Activated CD8-positive, alpha-beta T cell treated with anti-CD3 and anti-CD28 coated beads for 36 hours (primary cell): ENCODE data around the gene EVI5L. TPM values are rescaled to one million over a fixed set of nuclear protein-coding genes. Genes with fewer than 3 reads are reported as not detected.
A peak's percentile ranks its signal among the peaks of the same experiment; 100 is the strongest.

Experiments
- ATAC-seq: fragments of 200-7000 bp; cut with Tn5 transposase; one replicate; pipeline ENCODE4 v1.10.0; 2021; ENCODE audit warnings: mild to moderate bottlenecking, moderate library complexity
- CTCF ChIA-PET: fragments of 350-600 bp; sonication (Branson Sonifier 250); formaldehyde crosslinking; loops from one replicate; lab custom pipeline; 2021; ENCODE audit warnings: antibody characterized with exemption; lab: Charles Lee
- POLR2A ChIA-PET: fragments of 350-600 bp; sonication (Branson Sonifier 250); formaldehyde crosslinking; loops from one replicate; lab custom pipeline; 2021; ENCODE audit warnings: antibody characterized with exemption; lab: Charles Lee
- DNase-seq: peaks from one replicate; pipeline ENCODE4 v3.0.0-alpha.2; 2020
- H3K27ac Mint-ChIP-seq: one replicate; pipeline ENCODE4 v1.8.0; 2021; ENCODE audit warnings: mild to moderate bottlenecking, mixed read lengths
- H3K27me3 Mint-ChIP-seq: one replicate; pipeline ENCODE4 v1.8.0; 2021; ENCODE audit warnings: mixed read lengths
- H3K36me3 Mint-ChIP-seq: one replicate; pipeline ENCODE4 v1.8.0; 2021; ENCODE audit warnings: low read depth, mixed read lengths
- H3K4me1 Mint-ChIP-seq: one replicate; pipeline ENCODE4 v1.8.0; 2021; ENCODE audit warnings: low read depth, mixed read lengths
- H3K4me3 Mint-ChIP-seq: one replicate; pipeline ENCODE4 v1.8.0; 2021; ENCODE audit warnings: mild to moderate bottlenecking, moderate library complexity, mixed read lengths
- H3K9me3 Mint-ChIP-seq: one replicate; pipeline ENCODE4 v1.8.0; 2021; ENCODE audit warnings: mixed read lengths
- intact Hi-C: fragments of 100-400 bp; cut with micrococcal nuclease; formaldehyde crosslinking; loops from one replicate; pipeline ENCODE4 v1.10.0; 2022
- total RNA-seq, 2 experiments: library from RNA; stranded (reverse); gene quantifications; one replicate each; pipeline ENCODE4 v1.2.3, GENCODE V29; 2021
- TF ChIP-seq, protein P1 (sequence below): fragments of 200-600 bp; IDR thresholded peaks from one replicate; pipeline ENCODE4 v1.8.0; 2022; ENCODE audit warnings: antibody characterized with exemption, mild to moderate bottlenecking

The EVI5L gene
- total RNA-seq, 2 experiments from 2014 or later: 3.4 to 3.9 TPM

GRCh38 chr19:7818806-7819205, 11.2 kb upstream of the EVI5L start:
- Mint-ChIP-seq H3K9me3 (peaks cover 16% of the 10 kb centered on the region), H3K4me1 (peaks cover 8% of the 10 kb centered on the region), H3K36me3 (peaks cover 1% of the 10 kb centered on the region), H3K27me3 (peaks cover 35% of the 10 kb centered on the region), H3K27ac (no peak overlapping the region), H3K4me3 (no peak overlapping the region)
- POLR2A ChIA-PET: no interaction called here
- no peak for DNase-seq
- ATAC-seq: no peak
- TF ChIP-seq, protein P1, sequence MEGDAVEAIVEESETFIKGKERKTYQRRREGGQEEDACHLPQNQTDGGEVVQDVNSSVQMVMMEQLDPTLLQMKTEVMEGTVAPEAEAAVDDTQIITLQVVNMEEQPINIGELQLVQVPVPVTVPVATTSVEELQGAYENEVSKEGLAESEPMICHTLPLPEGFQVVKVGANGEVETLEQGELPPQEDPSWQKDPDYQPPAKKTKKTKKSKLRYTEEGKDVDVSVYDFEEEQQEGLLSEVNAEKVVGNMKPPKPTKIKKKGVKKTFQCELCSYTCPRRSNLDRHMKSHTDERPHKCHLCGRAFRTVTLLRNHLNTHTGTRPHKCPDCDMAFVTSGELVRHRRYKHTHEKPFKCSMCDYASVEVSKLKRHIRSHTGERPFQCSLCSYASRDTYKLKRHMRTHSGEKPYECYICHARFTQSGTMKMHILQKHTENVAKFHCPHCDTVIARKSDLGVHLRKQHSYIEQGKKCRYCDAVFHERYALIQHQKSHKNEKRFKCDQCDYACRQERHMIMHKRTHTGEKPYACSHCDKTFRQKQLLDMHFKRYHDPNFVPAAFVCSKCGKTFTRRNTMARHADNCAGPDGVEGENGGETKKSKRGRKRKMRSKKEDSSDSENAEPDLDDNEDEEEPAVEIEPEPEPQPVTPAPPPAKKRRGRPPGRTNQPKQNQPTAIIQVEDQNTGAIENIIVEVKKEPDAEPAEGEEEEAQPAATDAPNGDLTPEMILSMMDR: no peak
- CTCF ChIA-PET: interaction anchor here (0.9 to 3.1 kb wide), 5 partner anchors 18 to 250 kb away, joined by 3 to 11 read pairs (median 4); partner anchors contain the start of gene TRAPPC5
- intact Hi-C loops: no loop called here

GRCh38 chr19:7819337-7819736, 10.7 kb upstream of the EVI5L start:
- Mint-ChIP-seq H3K27ac (no peak overlapping the region), H3K27me3 (peaks cover 34% of the 10 kb centered on the region), H3K4me1 (peaks cover 8% of the 10 kb centered on the region), H3K36me3 (peaks cover 1% of the 10 kb centered on the region), H3K9me3 (peaks cover 16% of the 10 kb centered on the region), H3K4me3 (no peak overlapping the region)
- ChIA-PET POLR2A (no interaction called here), CTCF (interaction anchor here (0.9 to 3.1 kb wide), 3 partner anchors 40 to 251 kb away, joined by 3 to 11 read pairs (median 4); partner anchors contain the start of gene TRAPPC5)
- intact Hi-C loops: no loop called here
- DNase-seq (no peak), ATAC-seq (peak; percentile 42)
- TF ChIP-seq, protein P1: no peak

DNA sequence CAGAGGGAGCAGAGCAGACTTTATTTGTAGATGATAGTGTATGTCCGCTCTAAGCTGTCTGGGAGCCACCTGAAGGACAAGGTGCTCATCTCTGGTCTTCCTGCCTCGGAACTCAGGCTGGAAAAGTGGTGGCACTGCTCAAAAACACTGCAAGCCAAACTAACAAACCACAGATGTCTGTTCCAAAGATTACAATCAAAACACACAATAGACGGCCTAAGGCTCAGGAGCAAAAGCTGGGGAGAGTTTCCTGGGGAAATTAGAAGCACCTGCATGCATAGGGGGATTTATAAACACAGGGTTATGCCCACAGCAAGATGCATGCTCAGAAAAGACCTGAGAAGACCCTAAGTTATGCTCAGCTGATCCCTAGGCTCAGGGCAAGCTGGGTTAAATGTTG, 9.4 kb upstream of the EVI5L start:
- DNase-seq (no peak), ATAC-seq (no peak)
- Mint-ChIP-seq H3K4me3 (no peak overlapping the region), H3K4me1 (peaks cover 1% of the 10 kb centered on the region), H3K9me3 (peaks cover 16% of the 10 kb centered on the region), H3K27me3 (peaks cover 34% of the 10 kb centered on the region), H3K27ac (no peak overlapping the region), H3K36me3 (peaks cover 1% of the 10 kb centered on the region)
- POLR2A ChIA-PET: interaction anchor here (0.6 to 1.6 kb wide), 2 partner anchors 10 to 81 kb away, joined by 3 to 4 read pairs; no protein-coding TSS in a partner anchor
- intact Hi-C loops: no loop called here
- TF ChIP-seq, protein P1: no peak
- CTCF ChIA-PET: interaction anchor here (1.6 kb wide), 1 partner anchor 140 kb away, joined by 5 read pairs; the partner anchor contains the start of gene TRAPPC5

DNA sequence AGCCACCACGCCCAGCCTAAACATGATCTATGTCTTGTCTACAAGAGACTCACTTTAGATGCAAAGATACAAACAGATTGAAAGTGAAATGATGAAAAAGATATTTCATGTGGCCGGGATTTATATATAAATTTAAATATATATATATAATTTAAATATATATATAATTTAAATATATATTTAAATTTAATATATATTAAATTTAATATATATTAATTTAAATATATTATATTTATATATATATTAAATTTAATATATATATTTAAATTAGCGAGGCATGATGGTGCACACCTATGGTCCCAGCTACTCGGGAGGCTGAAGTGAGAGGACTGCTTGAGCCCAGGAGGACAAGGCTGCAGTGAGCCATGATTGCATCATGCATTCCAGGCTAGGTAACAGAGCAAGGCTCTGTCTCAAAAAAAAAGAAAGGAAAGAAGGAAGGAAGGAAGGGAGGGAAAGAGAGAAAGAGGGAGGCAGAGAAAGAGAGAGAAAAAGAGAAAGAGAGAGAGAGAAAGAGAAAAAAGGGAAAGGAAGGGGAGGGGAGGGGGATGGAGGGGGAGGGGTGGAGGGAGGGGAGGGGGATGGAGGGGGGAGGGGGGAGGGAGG, 7.0 kb upstream of the EVI5L start:
- ATAC-seq (no peak), DNase-seq (no peak)
- H3K9me3 Mint-ChIP-seq: peaks cover 5% of the 10 kb centered on the region
- H3K4me1 Mint-ChIP-seq: no peaks in the 10 kb centered on the region
- no peak overlapping the region for H3K27ac Mint-ChIP-seq
- intact Hi-C loops: no loop called here
- H3K27me3 Mint-ChIP-seq: peaks cover 30% of the 10 kb centered on the region
- ChIA-PET CTCF (no interaction called here), POLR2A (interaction anchor here (1.1 kb wide), 1 partner anchor 31 kb away, joined by 3 read pairs; no protein-coding TSS in a partner anchor)
- H3K36me3 Mint-ChIP-seq: no peaks in the 10 kb centered on the region
- no peak overlapping the region for H3K4me3 Mint-ChIP-seq
- TF ChIP-seq, protein P1: no peak

DNA sequence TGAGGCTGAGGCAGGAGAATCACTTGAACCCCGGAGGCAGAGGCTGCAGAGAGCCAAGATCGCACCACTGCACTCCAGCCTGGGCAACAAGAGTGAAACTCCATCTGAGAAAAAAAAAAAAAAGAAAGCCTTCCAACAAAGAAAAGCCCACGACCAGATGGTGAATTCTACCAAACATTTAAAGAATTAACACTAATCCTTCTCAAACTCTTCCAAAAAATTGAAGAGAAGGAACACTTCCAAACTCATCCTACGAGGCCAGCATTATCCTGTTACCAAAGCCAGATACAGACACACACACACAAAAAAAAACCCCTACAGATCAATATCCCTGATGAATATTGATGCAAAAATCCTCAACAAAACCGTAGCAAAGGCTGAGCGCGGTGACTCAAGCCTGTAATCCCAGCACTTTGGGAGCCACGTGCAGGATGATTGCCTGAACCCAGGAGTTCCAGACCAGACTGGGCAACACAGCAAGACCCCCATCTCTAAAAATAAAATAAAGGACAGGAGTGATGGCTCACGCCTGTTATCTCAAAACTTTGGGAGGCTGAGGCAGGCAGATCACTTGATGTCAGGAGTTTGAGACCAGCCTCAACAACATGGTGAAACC, 6.2 kb upstream of the EVI5L start:
- DNase-seq (no peak), ATAC-seq (no peak)
- TF ChIP-seq, protein P1: no peak
- Mint-ChIP-seq H3K9me3 (peaks cover under 1% of the 10 kb centered on the region), H3K27me3 (peaks cover 26% of the 10 kb centered on the region), H3K27ac (no peak overlapping the region), H3K4me3 (no peak overlapping the region), H3K4me1 (peaks cover under 1% of the 10 kb centered on the region), H3K36me3 (no peaks in the 10 kb centered on the region)
- intact Hi-C loops: no loop called here
- POLR2A ChIA-PET: no interaction called here
- CTCF ChIA-PET: no interaction called here
